ENCODE measurements around the gene GLT8D2. TPM values are rescaled to one million over a fixed set of nuclear protein-coding genes. Genes with fewer than 3 reads are reported as not detected.

The GLT8D2 gene
- total RNA-seq, 2 experiments from 2014 or later = not detected

GRCh38 chr12:103960616-103961227 lies 89.3 kb downstream of the GLT8D2 start:
- intact Hi-C loops (cut with micrococcal nuclease) = no loop called here
- H3K27ac Mint-ChIP-seq = no peak overlapping the region
- peaks cover 10% of the 10 kb centered on the region for H3K36me3 Mint-ChIP-seq (ENCODE audit: low read depth)
- H3K4me3 Mint-ChIP-seq = no peak overlapping the region
- no peaks in the 10 kb centered on the region for H3K9me3 Mint-ChIP-seq
- CTCF ChIA-PET = no interaction called here
- H3K4me1 Mint-ChIP-seq (ENCODE audit: low read depth) = peaks cover 20% of the 10 kb centered on the region
- DNase-seq = no peak
- H3K27me3 Mint-ChIP-seq (ENCODE audit: low read depth) = no peaks in the 10 kb centered on the region

- Mint-ChIP-seq H3K27ac (no peak overlapping the region), H3K36me3 (ENCODE audit: low read depth) (peaks cover 14% of the 10 kb centered on the region), H3K4me1 (ENCODE audit: low read depth) (peaks cover 32% of the 10 kb centered on the region), H3K4me3 (no peak overlapping the region), H3K9me3 (no peaks in the 10 kb centered on the region), H3K27me3 (ENCODE audit: low read depth) (no peaks in the 10 kb centered on the region)
- no peak for DNase-seq
- CTCF ChIA-PET = interaction anchor here (1.3 kb wide), 1 partner anchor 10 kb away, joined by 3 read pairs; no protein-coding TSS in a partner anchor
- intact Hi-C loops (cut with micrococcal nuclease) = no loop called here
Measured at GRCh38 chr12:103958621-103959020, 91.4 kb downstream of the GLT8D2 start.

- Mint-ChIP-seq H3K36me3 (ENCODE audit: low read depth) (peaks cover 18% of the 10 kb centered on the region), H3K4me3 (peak overlapping the region; percentile 92), H3K27me3 (ENCODE audit: low read depth) (no peaks in the 10 kb centered on the region), H3K9me3 (no peaks in the 10 kb centered on the region), H3K27ac (peak overlapping the region; percentile 93), H3K4me1 (ENCODE audit: low read depth) (peaks cover 35% of the 10 kb centered on the region)
- intact Hi-C loops (cut with micrococcal nuclease) = loop anchor here (1.0 to 2.0 kb wide), 8 partner anchors 7 to 181 kb away; partner anchors contain the start of genes HCFC2, HSP90B1, NFYB and NT5DC3
- no peak for DNase-seq
- CTCF ChIA-PET = interaction anchor here (1.1 to 3.3 kb wide), 2 partner anchors 8 to 80 kb away, joined by 4 to 14 read pairs; partner anchors contain the start of gene TDG
Measured at GRCh38 chr12:103957865-103958388, 92.1 kb downstream of the GLT8D2 start.

GRCh38 chr12:103956509-103957027 lies 93.4 kb downstream of the GLT8D2 start:
- intact Hi-C loops (cut with micrococcal nuclease) = loop anchor here (1.0 to 2.0 kb wide), 8 partner anchors 9 to 182 kb away; partner anchors contain the start of genes HCFC2, HSP90B1, NFYB and NT5DC3

GRCh38 chr12:103955811-103956508 lies 94.0 kb downstream of the GLT8D2 start:
- CTCF ChIA-PET = interaction anchor here (0.6 to 3.3 kb wide), 3 partner anchors 10 to 153 kb away, joined by 4 to 14 read pairs (median 4); partner anchors contain the start of gene TDG
- H3K4me1 Mint-ChIP-seq (ENCODE audit: low read depth) = peaks cover 49% of the 10 kb centered on the region
- H3K27me3 Mint-ChIP-seq (ENCODE audit: low read depth) = no peaks in the 10 kb centered on the region
- H3K9me3 Mint-ChIP-seq = no peaks in the 10 kb centered on the region
- H3K36me3 Mint-ChIP-seq (ENCODE audit: low read depth) = peaks cover 23% of the 10 kb centered on the region
- DNase-seq = no peak
- H3K4me3 Mint-ChIP-seq = peak overlapping the region; percentile 92
- peak overlapping the region; percentile 93 for H3K27ac Mint-ChIP-seq
- intact Hi-C loops (cut with micrococcal nuclease) = loop anchor here (2.0 kb wide), 4 partner anchors 49 to 183 kb away; partner anchors contain the start of genes HCFC2, NFYB and NT5DC3

More at GRCh38 chr12:103956509-103957027, 93.4 kb downstream of the GLT8D2 start:
- no peaks in the 10 kb centered on the region for H3K27me3 Mint-ChIP-seq (ENCODE audit: low read depth)
- CTCF ChIA-PET = interaction anchor here (0.6 to 3.3 kb wide), 4 partner anchors 10 to 153 kb away, joined by 4 to 14 read pairs (median 4); partner anchors contain the start of gene TDG
- peak overlapping the region; percentile 92 for H3K4me3 Mint-ChIP-seq
- peaks cover 48% of the 10 kb centered on the region for H3K4me1 Mint-ChIP-seq (ENCODE audit: low read depth)
- DNase-seq = peak; percentile 15
- H3K9me3 Mint-ChIP-seq = no peaks in the 10 kb centered on the region
- peaks cover 23% of the 10 kb centered on the region for H3K36me3 Mint-ChIP-seq (ENCODE audit: low read depth)
- peak overlapping the region; percentile 93 for H3K27ac Mint-ChIP-seq

- H3K27ac Mint-ChIP-seq = peak overlapping the region; percentile 91
- intact Hi-C loops (cut with micrococcal nuclease) = loop anchor here (1.0 kb wide), 8 partner anchors 13 to 334 kb away; partner anchors contain the start of genes HSP90B1 and TDG
- no peak overlapping the region for H3K4me3 Mint-ChIP-seq
- H3K36me3 Mint-ChIP-seq (ENCODE audit: low read depth) = peaks cover 42% of the 10 kb centered on the region
- CTCF ChIA-PET = interaction anchor here (0.9 to 1.2 kb wide), 3 partner anchors 10 to 63 kb away, joined by 3 to 5 read pairs (median 5); partner anchors contain the start of gene TDG
- no peaks in the 10 kb centered on the region for H3K9me3 Mint-ChIP-seq
- peaks cover 63% of the 10 kb centered on the region for H3K4me1 Mint-ChIP-seq (ENCODE audit: low read depth)
- H3K27me3 Mint-ChIP-seq (ENCODE audit: low read depth) = no peaks in the 10 kb centered on the region
- peak; percentile 38 for DNase-seq
Measured at GRCh38 chr12:103952497-103952896, 97.5 kb downstream of the GLT8D2 start.

- CTCF ChIA-PET = interaction anchor here (0.6 kb wide), 1 partner anchor 992 kb away, joined by 3 read pairs; no protein-coding TSS in a partner anchor
- intact Hi-C loops (cut with micrococcal nuclease) = no loop called here
- no peaks in the 10 kb centered on the region for H3K27me3 Mint-ChIP-seq (ENCODE audit: low read depth)
- H3K9me3 Mint-ChIP-seq = no peaks in the 10 kb centered on the region
- H3K4me1 Mint-ChIP-seq (ENCODE audit: low read depth) = peaks cover 52% of the 10 kb centered on the region
- peaks cover 55% of the 10 kb centered on the region for H3K36me3 Mint-ChIP-seq (ENCODE audit: low read depth)
- peak overlapping the region; percentile 59 for H3K27ac Mint-ChIP-seq
- DNase-seq = no peak
- no peak overlapping the region for H3K4me3 Mint-ChIP-seq
Measured at GRCh38 chr12:103948746-103949406, 101.1 kb downstream of the GLT8D2 start.

- intact Hi-C loops (cut with micrococcal nuclease) = no loop called here
- H3K4me1 Mint-ChIP-seq (ENCODE audit: low read depth) = peaks cover 46% of the 10 kb centered on the region
- CTCF ChIA-PET = interaction anchor here (1.5 kb wide), 1 partner anchor 68 kb away, joined by 3 read pairs; no protein-coding TSS in a partner anchor
- no peaks in the 10 kb centered on the region for H3K9me3 Mint-ChIP-seq
- H3K27me3 Mint-ChIP-seq (ENCODE audit: low read depth) = no peaks in the 10 kb centered on the region
- no peak overlapping the region for H3K4me3 Mint-ChIP-seq
- H3K27ac Mint-ChIP-seq = peak overlapping the region; percentile 39
- peaks cover 54% of the 10 kb centered on the region for H3K36me3 Mint-ChIP-seq (ENCODE audit: low read depth)
- no peak for DNase-seq
Measured at GRCh38 chr12:103947871-103948555, 102.0 kb downstream of the GLT8D2 start.

GRCh38 chr12:103944964-103945363 lies 105.0 kb downstream of the GLT8D2 start:
- Mint-ChIP-seq H3K27ac (peak overlapping the region; percentile 64), H3K4me1 (ENCODE audit: low read depth) (peaks cover 48% of the 10 kb centered on the region), H3K4me3 (no peak overlapping the region), H3K36me3 (ENCODE audit: low read depth) (peaks cover 66% of the 10 kb centered on the region), H3K9me3 (no peaks in the 10 kb centered on the region), H3K27me3 (ENCODE audit: low read depth) (no peaks in the 10 kb centered on the region)
- CTCF ChIA-PET = interaction anchor here (1.5 to 2.0 kb wide), 2 partner anchors 10 to 18 kb away, joined by 4 to 9 read pairs; no protein-coding TSS in a partner anchor
- DNase-seq = peak; percentile 32
- intact Hi-C loops (cut with micrococcal nuclease) = no loop called here

Data from activated naive CD4-positive, alpha-beta T cell treated with anti-CD3 and anti-CD28 coated beads for 36 hours (primary cell).